Muscle layer of colon (tissue), 2 donors: Measurements from ENCODE around the gene RPSA.
"Not testable (repeated sequence)": the region's sequence is repeated elsewhere in the genome, so short reads cannot be mapped to it uniquely, and the experiment has no call there.

Source experiments
- H3K27ac ChIP-seq: one replicate; pipeline ENCODE4 v1.7.0; 2013; ENCODE audit warnings: low read depth, mild to moderate bottlenecking, low read length, moderate library complexity
- H3K27me3 ChIP-seq, 2 donors: one replicate each; pipeline ENCODE4 v1.7.0; 2013; ENCODE audit warnings: low read length in 2 of 2, mild to moderate bottlenecking in 2 of 2; ENCODE audit not compliant: insufficient read depth in 2 of 2, control insufficient read depth in 1 of 2
- H3K36me3 ChIP-seq: one replicate; pipeline ENCODE4 v1.7.0; 2013; ENCODE audit warnings: mild to moderate bottlenecking, low read length; ENCODE audit not compliant: insufficient read depth
- H3K4me1 ChIP-seq: one replicate; pipeline ENCODE4 v1.7.0; 2013; ENCODE audit warnings: mild to moderate bottlenecking, low read length; ENCODE audit not compliant: insufficient read depth
- H3K4me3 ChIP-seq, 2 donors: one replicate each; pipeline ENCODE4 v1.7.0; 2013; ENCODE audit warnings: low read length in 2 of 2, low read depth in 1 of 2, mild to moderate bottlenecking in 1 of 2, moderate library complexity in 1 of 2
- H3K9ac ChIP-seq: one replicate; pipeline ENCODE4 v1.7.0; 2013; ENCODE audit warnings: low read length
- H3K9me3 ChIP-seq: one replicate; pipeline ENCODE4 v1.7.0; 2013; ENCODE audit warnings: mild to moderate bottlenecking, low read length
- donor health status: abdominal sarcoma.
- donor health status: Adenocarcinoma of cecum.

The RPSA gene

GRCh38 chr3:39413691-39414420 is 7.3 kb downstream of the RPSA start:
- Histone ChIP-seq H3K36me3 (peaks cover 48% of the 10 kb centered on the region), H3K4me3 (no peak overlapping the region), H3K4me1 (no peaks in the 10 kb centered on the region), H3K27ac (no peak overlapping the region), H3K27me3 (no peaks in the 10 kb centered on the region), H3K9ac (no peak overlapping the region), H3K9me3 (no peaks in the 10 kb centered on the region)

GRCh38 chr3:39414421-39414907 is 7.9 kb downstream of the RPSA start:
- Histone ChIP-seq H3K9me3 (no peaks in the 10 kb centered on the region), H3K4me1 (no peaks in the 10 kb centered on the region), H3K27me3 (no peaks in the 10 kb centered on the region), H3K36me3 (peaks cover 44% of the 10 kb centered on the region), H3K9ac (no peak overlapping the region), H3K4me3 (no peak overlapping the region), H3K27ac (no peak overlapping the region)

DNA sequence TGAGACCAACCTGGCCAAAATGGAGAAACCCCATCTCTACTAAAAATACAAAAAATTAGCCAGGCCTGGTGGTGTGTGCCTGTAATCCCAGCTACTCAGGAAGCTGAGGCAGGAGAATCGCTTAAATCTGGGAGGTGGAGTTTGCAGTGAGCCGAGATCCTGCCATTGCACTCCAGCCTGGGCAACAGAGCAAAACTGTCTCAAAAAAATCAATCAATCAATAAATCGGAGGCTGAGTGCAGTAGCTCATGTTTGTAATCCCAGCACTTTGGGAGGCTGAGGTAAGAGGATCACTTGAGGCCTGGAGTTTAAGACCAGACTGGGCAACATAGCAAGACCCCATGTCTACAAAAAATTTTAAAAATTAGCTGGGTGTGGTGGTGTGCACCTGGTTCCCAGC is 8.8 kb downstream of the RPSA start:
- not testable (repeated sequence) for H3K9ac ChIP-seq

DNA sequence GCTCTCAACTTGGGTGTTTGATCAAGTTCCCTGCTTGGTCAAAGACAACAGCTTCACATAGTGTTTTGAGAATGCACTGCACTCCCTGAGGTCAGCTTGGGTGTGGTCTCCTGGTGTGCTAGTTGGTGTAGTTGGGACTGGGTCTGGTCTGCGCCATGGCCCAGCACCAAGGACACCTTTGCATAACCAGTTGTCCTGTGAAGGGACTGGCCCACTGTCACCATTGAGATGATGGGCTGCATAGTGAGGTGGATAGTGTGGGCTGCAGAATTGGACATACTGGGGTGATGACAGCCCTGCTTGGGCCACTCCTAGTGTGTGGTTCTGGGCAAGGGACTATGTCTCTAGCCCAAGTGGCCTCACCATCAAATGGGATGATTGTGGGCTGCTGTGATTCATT is 9.5 kb downstream of the RPSA start:
- Histone ChIP-seq H3K27me3 (no peaks in the 10 kb centered on the region), H3K9ac (no peak overlapping the region), H3K4me1 (no peaks in the 10 kb centered on the region), H3K36me3 (peaks cover 36% of the 10 kb centered on the region), H3K9me3 (no peaks in the 10 kb centered on the region), H3K4me3 (no peak overlapping the region), H3K27ac (no peak overlapping the region)

More for the DNA sequence above, 8.8 kb downstream of the RPSA start:
- H3K27me3 ChIP-seq, H3K4me3 ChIP-seq, H3K4me1 ChIP-seq, H3K27ac ChIP-seq, H3K9me3 ChIP-seq: not testable (repeated sequence)
- peaks cover 39% of the 10 kb centered on the region for H3K36me3 ChIP-seq

GRCh38 chr3:39416998-39417397 is 10.5 kb downstream of the RPSA start:
- peaks cover 26% of the 10 kb centered on the region for H3K36me3 ChIP-seq
- not testable (repeated sequence) for H3K27ac ChIP-seq, H3K4me3 ChIP-seq, H3K9ac ChIP-seq, H3K9me3 ChIP-seq, H3K27me3 ChIP-seq, H3K4me1 ChIP-seq

DNA sequence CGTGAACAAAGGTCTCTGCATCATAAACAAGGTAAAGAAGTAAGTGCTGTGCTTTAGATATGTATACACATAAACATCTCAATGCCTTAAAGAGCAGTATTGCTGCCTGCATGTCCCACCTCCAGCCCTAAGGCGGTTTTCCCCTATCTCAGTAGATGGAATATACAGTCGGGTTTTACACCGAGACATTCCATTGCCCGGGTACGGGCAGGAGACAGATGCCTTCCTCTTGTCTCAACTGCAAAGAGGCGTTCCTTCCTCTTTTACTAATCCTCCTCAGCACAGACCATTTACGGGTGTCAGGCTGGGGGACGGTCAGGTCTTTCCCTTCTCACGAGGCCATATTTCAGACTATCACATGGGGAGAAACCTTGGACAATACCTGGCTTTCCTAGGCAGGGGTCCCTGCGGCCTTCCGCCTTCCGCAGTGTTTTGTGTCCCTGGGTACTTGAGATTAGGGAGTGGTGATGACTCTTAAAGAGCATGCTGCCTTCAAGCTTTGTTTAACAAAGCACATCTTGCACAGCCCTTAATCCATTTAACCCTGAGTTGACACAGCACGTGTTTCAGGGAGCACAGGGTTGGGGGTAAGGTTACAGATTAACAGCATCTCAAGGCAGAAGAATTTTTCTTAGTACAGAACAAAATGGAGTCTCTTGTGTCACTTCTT is 12.2 kb downstream of the RPSA start:
- H3K9me3 ChIP-seq, H3K27ac ChIP-seq, H3K36me3 ChIP-seq, H3K4me1 ChIP-seq, H3K9ac ChIP-seq, H3K27me3 ChIP-seq, H3K4me3 ChIP-seq: not testable (repeated sequence)

DNA sequence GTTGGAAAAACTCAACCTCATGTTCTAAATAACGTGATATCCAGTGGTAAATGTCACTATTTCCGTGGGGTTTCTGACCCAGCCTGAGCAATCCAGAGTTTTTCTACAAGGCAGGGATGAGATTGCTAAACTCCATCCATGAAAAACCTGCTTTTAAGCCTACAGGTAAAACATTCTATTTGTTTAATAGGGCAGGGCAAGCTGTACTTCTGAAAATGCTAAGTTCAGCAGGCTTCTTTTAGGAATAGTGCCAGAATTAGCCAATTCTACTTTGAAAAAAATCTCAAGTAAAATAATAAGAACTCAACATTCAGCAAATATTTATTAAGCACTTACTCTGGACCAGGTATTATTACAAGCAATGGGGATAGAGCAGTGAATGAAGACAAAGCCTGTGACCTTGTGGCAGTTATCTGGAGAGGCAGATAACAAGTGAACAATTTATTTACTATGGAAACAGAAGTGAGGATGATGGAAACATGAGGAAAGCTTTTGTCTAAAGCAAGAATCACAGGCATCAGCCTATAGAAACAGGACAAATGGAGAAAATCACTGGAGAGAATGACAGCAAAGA is 13.3 kb downstream of the RPSA start:
- H3K9ac ChIP-seq = no peak overlapping the region
- no peaks in the 10 kb centered on the region for H3K36me3 ChIP-seq
- H3K4me3 ChIP-seq = no peak overlapping the region
- H3K9me3 ChIP-seq = no peaks in the 10 kb centered on the region
- H3K27me3 ChIP-seq = no peaks in the 10 kb centered on the region
- H3K27ac ChIP-seq = no peak overlapping the region
- no peaks in the 10 kb centered on the region for H3K4me1 ChIP-seq

- no peak overlapping the region for H3K27ac ChIP-seq
- H3K9me3 ChIP-seq = no peaks in the 10 kb centered on the region
- no peaks in the 10 kb centered on the region for H3K36me3 ChIP-seq
- H3K4me1 ChIP-seq = no peaks in the 10 kb centered on the region
- no peak overlapping the region for H3K9ac ChIP-seq
- no peak overlapping the region for H3K4me3 ChIP-seq
- no peaks in the 10 kb centered on the region for H3K27me3 ChIP-seq
Measured at GRCh38 chr3:39420543-39420942, 14.0 kb downstream of the RPSA start.

- no peaks in the 10 kb centered on the region for H3K9me3 ChIP-seq
- no peaks in the 10 kb centered on the region for H3K27me3 ChIP-seq
- H3K36me3 ChIP-seq = no peaks in the 10 kb centered on the region
- H3K27ac ChIP-seq = no peak overlapping the region
- H3K9ac ChIP-seq = no peak overlapping the region
- H3K4me3 ChIP-seq = no peak overlapping the region
- H3K4me1 ChIP-seq = no peaks in the 10 kb centered on the region
Measured at GRCh38 chr3:39423436-39423970, 17.0 kb downstream of the RPSA start.

DNA sequence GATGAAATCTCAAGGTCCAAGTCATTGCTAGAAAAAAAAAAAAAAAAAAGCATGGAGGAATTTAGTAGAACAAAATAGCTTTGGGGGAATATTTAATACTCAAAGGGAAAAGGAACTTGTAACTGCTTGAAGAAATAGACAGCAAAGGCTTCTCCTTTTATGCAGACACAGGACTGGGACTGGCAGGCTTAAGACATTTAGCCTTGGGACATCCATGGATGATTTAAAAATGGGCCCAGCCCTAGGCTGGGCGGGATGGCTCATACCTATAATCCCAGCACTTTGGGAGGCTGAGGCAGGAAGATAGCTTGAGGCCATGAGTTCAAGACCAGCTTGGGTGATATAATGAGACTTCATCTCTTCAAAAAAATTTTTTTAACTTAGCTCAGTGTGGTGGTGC is 19.8 kb downstream of the RPSA start:
- H3K27ac ChIP-seq = no peak overlapping the region
- H3K9ac ChIP-seq = no peak overlapping the region
- H3K4me3 ChIP-seq = no peak overlapping the region
- H3K27me3 ChIP-seq = peaks cover 0 to 4% of the 10 kb centered on the region in 2 donors
- no peaks in the 10 kb centered on the region for H3K9me3 ChIP-seq
- no peaks in the 10 kb centered on the region for H3K36me3 ChIP-seq
- H3K4me1 ChIP-seq = no peaks in the 10 kb centered on the region

- H3K4me1 ChIP-seq = no peaks in the 10 kb centered on the region
- no peak overlapping the region for H3K4me3 ChIP-seq
- H3K9me3 ChIP-seq = no peaks in the 10 kb centered on the region
- no peaks in the 10 kb centered on the region for H3K36me3 ChIP-seq
- no peak overlapping the region for H3K9ac ChIP-seq
- no peak overlapping the region for H3K27ac ChIP-seq
- peaks cover 0 to 4% of the 10 kb centered on the region in 2 donors for H3K27me3 ChIP-seq
Measured at GRCh38 chr3:39427506-39427905, 21.0 kb downstream of the RPSA start.
